IPS DF 6.9 (cell line): ENCODE measurements around the gene KLK8.
A peak's percentile ranks its signal among the peaks of the same experiment; 100 is the strongest.

ENCODE experiments used
- DNase-seq: peaks from one replicate; pipeline ENCODE4 v3.0.0-alpha.2; 2013; ENCODE audit warnings: low read depth, low spot score
- H3K27ac ChIP-seq: one replicate; pipeline ENCODE4 v1.5.1; 2013; ENCODE audit warnings: low read length, control low read depth
- H3K27me3 ChIP-seq: 2 replicates; pipeline ENCODE4 v1.6.1; 2013; ENCODE audit warnings: mild to moderate bottlenecking, low read length; ENCODE audit not compliant: control insufficient read depth, insufficient read depth
- H3K36me3 ChIP-seq: 2 replicates; pipeline ENCODE4 v1.6.1; 2013; ENCODE audit warnings: low read length; ENCODE audit not compliant: control insufficient read depth, insufficient read depth
- H3K4me1 ChIP-seq: 2 replicates; pipeline ENCODE4 v1.6.1; 2013; ENCODE audit warnings: low read length; ENCODE audit not compliant: control insufficient read depth, insufficient read depth
- H3K4me3 ChIP-seq: 2 replicates; pipeline ENCODE4 v1.5.1; 2013; ENCODE audit warnings: mild to moderate bottlenecking, low read length
- H3K9me3 ChIP-seq: 2 replicates; pipeline ENCODE4 v1.6.1; 2013; ENCODE audit warnings: low read length, inconsistent platforms; ENCODE audit not compliant: control insufficient read depth, insufficient read depth
- WGBS: extraction: QIAGEN DNeasy Blood & Tissue Kit; methylation state at CpG from one replicate; pipeline ENCODE4 v1.1.7; 2013; ENCODE audit warnings: mixed read lengths, missing lambda C conversion rate; ENCODE audit not compliant: insufficient read length, insufficient coverage; 5-methylcytosine and 5-hydroxymethylcytosine counted together

Gene KLK8

GRCh38 chr19:51018745-51019543 is 17.5 kb upstream of the KLK8 start:
- WGBS, result no CpG with 5 or more reads among the region's 68 CpGs
- no peaks in the 10 kb centered on the region; the same call in none of the 2 replicates for H3K27me3 ChIP-seq
- DNase-seq, result no peak
- peak overlapping the region; percentile 48 for H3K4me3 ChIP-seq
- no peak overlapping the region for H3K27ac ChIP-seq
- H3K4me1 ChIP-seq, result no peaks in the 10 kb centered on the region
- H3K36me3 ChIP-seq, result no peaks in the 10 kb centered on the region
- H3K9me3 ChIP-seq, result no peaks in the 10 kb centered on the region

DNA sequence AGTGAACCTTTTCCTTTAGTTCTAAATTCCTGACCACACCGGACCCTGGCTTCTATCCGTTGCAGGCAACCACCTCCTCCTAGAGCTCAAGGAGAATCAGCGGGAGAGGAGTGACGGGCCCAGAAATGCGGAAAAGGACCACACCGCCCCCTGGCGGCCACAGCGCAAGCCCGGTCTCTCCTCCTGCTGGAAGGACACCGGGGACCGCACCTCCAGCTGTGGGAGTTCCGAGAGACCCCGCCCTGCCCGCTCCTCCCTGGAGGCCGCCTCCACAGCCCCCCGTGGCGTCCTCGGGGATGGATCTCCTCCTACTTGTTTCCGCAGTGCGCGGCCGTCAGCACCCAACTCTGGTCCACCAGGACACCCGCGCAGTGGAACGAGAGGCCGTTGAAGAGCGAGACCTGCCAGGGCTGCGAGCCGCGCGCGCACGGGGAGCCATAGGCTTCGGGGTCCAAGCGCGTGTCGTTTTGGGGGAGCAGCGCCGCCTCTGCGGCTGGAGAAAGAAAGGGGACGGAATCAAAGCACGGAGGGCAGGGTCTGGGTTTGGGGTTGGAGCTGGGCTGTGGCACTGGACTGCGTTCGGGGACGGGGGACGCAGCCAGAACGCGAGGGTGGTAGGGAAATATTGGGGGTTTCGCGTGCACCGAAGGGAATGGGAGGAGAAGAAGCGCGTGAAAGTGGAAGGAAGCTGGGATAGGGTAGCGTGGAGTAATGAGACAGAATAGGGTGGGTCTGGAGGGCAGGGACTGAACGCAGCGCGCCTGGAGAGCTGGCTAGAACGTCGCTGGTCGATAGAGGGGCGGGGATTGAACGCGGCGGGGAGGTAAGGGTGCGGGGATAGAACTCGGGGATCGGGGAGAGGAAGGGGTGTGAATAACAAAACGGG is 15.6 kb upstream of the KLK8 start:
- Histone ChIP-seq H3K27ac (no peak overlapping the region), H3K9me3 (no peaks in the 10 kb centered on the region), H3K4me1 (no peaks in the 10 kb centered on the region), H3K27me3 (no peaks in the 10 kb centered on the region; the same call in none of the 2 replicates), H3K36me3 (no peaks in the 10 kb centered on the region), H3K4me3 (peak overlapping the region; percentile 69; the same call in 1 of the 2 replicates)
- no CpG with 5 or more reads among the region's 68 CpGs for WGBS
- DNase-seq, result peak; percentile 87

DNA sequence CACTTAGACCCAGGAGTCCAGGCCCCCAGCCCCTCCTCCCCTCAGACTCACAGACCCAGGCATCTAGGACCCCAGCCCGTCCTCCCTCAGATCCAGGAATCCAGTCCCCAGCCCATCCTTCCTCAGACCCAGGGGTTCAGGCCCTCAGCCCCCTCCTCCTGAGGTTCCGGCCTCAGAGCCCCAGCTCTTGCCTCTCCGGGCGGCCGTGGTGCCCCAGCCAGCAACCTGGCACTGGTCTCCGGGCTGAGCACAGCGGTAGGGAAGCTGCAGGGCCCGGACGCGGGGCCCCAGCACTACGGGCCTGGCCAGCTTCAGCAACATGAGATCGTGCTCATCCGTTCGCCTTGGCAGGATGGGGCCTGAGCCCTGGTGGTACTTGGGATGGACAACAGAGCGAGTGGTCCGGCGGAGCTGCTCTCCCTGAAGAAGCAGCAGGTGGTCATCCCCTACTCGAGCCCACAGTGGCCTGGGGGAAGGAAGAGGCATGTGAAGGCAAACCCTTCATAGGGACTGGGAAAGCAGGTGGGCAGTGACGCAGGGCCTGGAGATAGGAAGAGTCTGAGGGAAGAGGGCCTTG is 14.4 kb upstream of the KLK8 start:
- Histone ChIP-seq H3K36me3 (no peaks in the 10 kb centered on the region), H3K9me3 (no peaks in the 10 kb centered on the region), H3K27ac (no peak overlapping the region), H3K27me3 (no peaks in the 10 kb centered on the region; the same call in none of the 2 replicates), H3K4me3 (no peak overlapping the region), H3K4me1 (no peaks in the 10 kb centered on the region)
- no CpG with 5 or more reads among the region's 19 CpGs for WGBS
- no peak for DNase-seq

GRCh38 chr19:51014242-51014641 is 12.8 kb upstream of the KLK8 start:
- Histone ChIP-seq H3K9me3 (no peaks in the 10 kb centered on the region), H3K4me3 (no peak overlapping the region), H3K27ac (no peak overlapping the region), H3K36me3 (no peaks in the 10 kb centered on the region), H3K27me3 (no peaks in the 10 kb centered on the region; the same call in none of the 2 replicates), H3K4me1 (no peaks in the 10 kb centered on the region)
- DNase-seq, result no peak
- no CpG with 5 or more reads among the region's 6 CpGs for WGBS

DNA sequence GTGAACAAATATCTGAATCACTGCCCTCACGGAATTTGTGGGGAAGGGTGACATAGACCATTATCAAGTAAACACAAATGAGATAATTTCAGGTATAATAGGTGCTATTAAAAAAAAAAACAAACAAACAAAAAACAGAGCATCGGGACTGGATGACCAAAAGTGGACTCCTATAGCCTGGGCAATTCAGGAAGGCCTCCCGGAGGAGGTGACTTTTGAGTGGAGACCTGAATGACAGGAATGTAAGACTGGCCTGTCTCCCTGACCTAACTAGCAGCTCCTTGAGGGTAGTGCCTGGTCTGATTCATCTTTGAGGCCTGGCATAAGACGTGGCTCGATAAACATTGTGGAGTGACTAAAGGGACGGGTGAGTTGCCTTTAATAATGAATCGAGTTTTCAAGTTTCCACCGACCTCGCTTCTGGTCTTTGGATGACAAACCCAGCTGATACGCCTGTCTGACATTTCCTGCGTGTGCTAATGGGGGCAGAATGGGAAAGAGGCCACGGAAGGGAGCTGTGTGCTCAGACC is 11.3 kb upstream of the KLK8 start:
- WGBS, result no CpG with 5 or more reads among the region's 12 CpGs
- no peak for DNase-seq
- H3K27me3 ChIP-seq, result no peaks in the 10 kb centered on the region; the same call in 1 of the 2 replicates

GRCh38 chr19:51010066-51010795 is 8.8 kb upstream of the KLK8 start:
- Histone ChIP-seq H3K27ac (no peak overlapping the region), H3K9me3 (no peaks in the 10 kb centered on the region), H3K27me3 (no peaks in the 10 kb centered on the region; the same call in 1 of the 2 replicates), H3K36me3 (no peaks in the 10 kb centered on the region), H3K4me3 (no peak overlapping the region), H3K4me1 (no peaks in the 10 kb centered on the region)
- no CpG with 5 or more reads among the region's 4 CpGs for WGBS
- no peak for DNase-seq

More for the DNA sequence above, 11.3 kb upstream of the KLK8 start:
- Histone ChIP-seq H3K4me3 (no peak overlapping the region), H3K27ac (no peak overlapping the region), H3K4me1 (no peaks in the 10 kb centered on the region), H3K36me3 (no peaks in the 10 kb centered on the region), H3K9me3 (no peaks in the 10 kb centered on the region)

GRCh38 chr19:51009061-51009891 is 7.9 kb upstream of the KLK8 start:
- H3K36me3 ChIP-seq, result no peaks in the 10 kb centered on the region
- WGBS, result no CpG with 5 or more reads among the region's 19 CpGs
- H3K9me3 ChIP-seq, result no peaks in the 10 kb centered on the region
- no peak for DNase-seq
- H3K27me3 ChIP-seq, result no peaks in the 10 kb centered on the region
- H3K4me3 ChIP-seq, result no peak overlapping the region
- H3K4me1 ChIP-seq, result no peaks in the 10 kb centered on the region
- no peak overlapping the region for H3K27ac ChIP-seq

DNA sequence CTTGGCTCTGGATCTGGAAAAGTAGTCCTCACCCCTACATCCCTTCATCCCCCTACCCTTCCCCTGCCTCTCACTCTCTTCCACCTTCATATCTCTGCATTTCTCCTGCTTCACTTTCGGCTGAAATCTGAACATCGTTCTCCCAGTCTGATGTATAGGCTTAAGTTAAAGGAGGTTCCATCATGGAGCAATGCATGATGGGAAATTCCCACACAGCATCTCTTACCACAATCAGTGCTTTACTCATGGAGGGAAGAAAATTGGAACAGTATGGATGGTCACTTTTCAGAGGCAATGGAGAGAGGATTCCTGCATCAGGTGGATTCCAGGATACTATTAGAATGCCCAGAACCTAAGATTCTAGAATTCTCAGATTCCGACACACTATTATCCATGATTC is 6.1 kb upstream of the KLK8 start:
- Histone ChIP-seq H3K9me3 (no peaks in the 10 kb centered on the region), H3K4me3 (no peak overlapping the region), H3K4me1 (no peaks in the 10 kb centered on the region), H3K27me3 (no peaks in the 10 kb centered on the region), H3K27ac (no peak overlapping the region), H3K36me3 (no peaks in the 10 kb centered on the region)
- no CpG with 5 or more reads among the region's 3 CpGs for WGBS
- no peak for DNase-seq

- Histone ChIP-seq H3K27ac (no peak overlapping the region), H3K4me3 (no peak overlapping the region), H3K4me1 (peaks cover 1% of the 10 kb centered on the region), H3K9me3 (no peaks in the 10 kb centered on the region), H3K36me3 (no peaks in the 10 kb centered on the region), H3K27me3 (no peaks in the 10 kb centered on the region)
- no CpG with 5 or more reads among the region's 8 CpGs for WGBS
- DNase-seq, result no peak
These were observed 5.0 kb upstream of the KLK8 start for GRCh38 chr19:51006406-51006805.
